GM12874 (cell line): Measurements from ENCODE around the gene APOE.

Experiments used
- CTCF ChIP-seq: IDR thresholded peaks from 2 replicates; pipeline ENCODE4 v1.5.1; 2011; ENCODE audit warnings: low read depth, mild to moderate bottlenecking, control low read depth, low read length, moderate library complexity; ENCODE audit not compliant: insufficient read depth

APOE gene

GRCh38 chr19:44957526-44957925, 51.9 kb downstream of the APOE start:
- no peak for TF ChIP-seq CTCF

GRCh38 chr19:44958090-44958489, 52.5 kb downstream of the APOE start:
- TF ChIP-seq CTCF, result no peak
